Right lobe of liver (tissue), 4 donors: Measurements from ENCODE around the gene COL7A1.

Experiments used
- CTCF ChIP-seq, 4 donors: fragments of 200-600 bp in 3 of 4; fragments of 450-650 bp in 1 of 4; IDR thresholded peaks; one replicate each; pipeline versions ENCODE4 v1.5.1 to v1.8.0; 2016 to 2022; ENCODE audit warnings: antibody characterized with exemption in 4 of 4, mild to moderate bottlenecking in 2 of 4
- POLR2A ChIP-seq: fragments of 450-650 bp; IDR thresholded peaks from one replicate; pipeline ENCODE4 v1.6.1; 2017; ENCODE audit warnings: antibody characterized with exemption, mild to moderate bottlenecking
- donor health status: DM: no; HTN: no; CAD: no.
- donor health status: DM: no; HTN: no; CAD: no.
- donor health status: DM: no; HTN: yes; CAD: no.

- TF ChIP-seq POLR2A (no peak), CTCF (IDR thresholded peaks at IDR 0.05) (no peak)
Observed at GRCh38 chr3:48612309-48612708, 17.2 kb upstream of the COL7A1 start.
